GM23338 (cell line): Measurements from ENCODE around the gene VAPB. TPM values are rescaled to one million over a fixed set of nuclear protein-coding genes. Genes with fewer than 3 reads are reported as not detected.

ENCODE experiments used
- ATAC-seq: fragments of 200-7000 bp; cut with Tn5 transposase; 3 replicates; pipeline ENCODE4 v1.9.1; 2020
- DNase-seq: peaks from one replicate; pipeline ENCODE4 v3.0.0-alpha.2; 2015; ENCODE audit warnings: low spot score
- H2AFZ ChIP-seq: fragments of 200-600 bp; sonication (generic); 2 replicates; pipeline ENCODE4 v1.8.0; 2016; ENCODE audit warnings: antibody characterized with exemption, mild to moderate bottlenecking, moderate library complexity
- H3F3A ChIP-seq: fragments of 200-600 bp; sonication (generic); replicated peaks from 2 replicates; pipeline ENCODE4 v1.8.0; 2017; ENCODE audit warnings: antibody characterized with exemption, mixed run types, low read depth
- H3K27ac ChIP-seq: fragments of 200-600 bp; sonication (generic); 2 replicates; pipeline ENCODE4 v1.6.1; 2016; ENCODE audit warnings: low read depth
- H3K27me3 ChIP-seq: fragments of 200-600 bp; sonication (generic); 2 replicates; pipeline ENCODE4 v1.8.0; 2016; ENCODE audit warnings: mild to moderate bottlenecking, mixed run types, moderate library complexity; ENCODE audit not compliant: insufficient read depth
- H3K36me3 ChIP-seq: fragments of 200-600 bp; sonication (generic); 2 replicates; pipeline ENCODE4 v1.8.0; 2016; ENCODE audit warnings: mild to moderate bottlenecking; ENCODE audit not compliant: insufficient read depth
- H3K4me1 ChIP-seq: fragments of 200-600 bp; sonication (generic); 2 replicates; pipeline ENCODE4 v1.8.0; 2016; ENCODE audit warnings: mild to moderate bottlenecking, moderate library complexity; ENCODE audit not compliant: insufficient read depth
- H3K4me2 ChIP-seq: fragments of 200-600 bp; sonication (generic); 2 replicates; pipeline ENCODE4 v1.7.1; 2017; ENCODE audit warnings: mixed run types
- H3K4me3 ChIP-seq: fragments of 200-600 bp; sonication (generic); 2 replicates; pipeline ENCODE4 v1.6.1; 2016; ENCODE audit warnings: mixed run types
- H3K79me2 ChIP-seq: fragments of 200-600 bp; sonication (generic); replicated peaks from 2 replicates; pipeline ENCODE4 v1.8.0; 2017; ENCODE audit warnings: mild to moderate bottlenecking; ENCODE audit not compliant: insufficient read depth
- H3K9me2 ChIP-seq: fragments of 200-600 bp; sonication (generic); 2 replicates; pipeline ENCODE4 v1.8.0; 2017; ENCODE audit not compliant: insufficient read depth
- H4K20me1 ChIP-seq: fragments of 200-600 bp; sonication (generic); replicated peaks from 2 replicates; pipeline ENCODE4 v1.8.0; 2017; ENCODE audit warnings: mild to moderate bottlenecking; ENCODE audit not compliant: insufficient read depth
- H3K27ac Mint-ChIP-seq: 2 replicates; pipeline ENCODE4 v1.8.0; 2020; ENCODE audit warnings: inconsistent platforms, mild to moderate bottlenecking, moderate library complexity, mixed read lengths
- H3K27me3 Mint-ChIP-seq: 3 replicates; pipeline ENCODE4 v1.8.0; 2022; ENCODE audit warnings: low read depth, mild to moderate bottlenecking, moderate library complexity, mixed read lengths, inconsistent platforms; ENCODE audit not compliant: insufficient read depth, poor library complexity
- H3K36me3 Mint-ChIP-seq: 3 replicates; pipeline ENCODE4 v1.8.0; 2021; ENCODE audit warnings: low read depth, mild to moderate bottlenecking, inconsistent platforms, moderate library complexity, mixed read lengths
- H3K4me1 Mint-ChIP-seq: 3 replicates; pipeline ENCODE4 v1.8.0; 2020; ENCODE audit warnings: mild to moderate bottlenecking, inconsistent platforms, mixed read lengths
- H3K4me3 Mint-ChIP-seq: 3 replicates; pipeline ENCODE4 v1.8.0; 2021; ENCODE audit warnings: moderate library complexity, mild to moderate bottlenecking, inconsistent platforms, mixed read lengths
- H3K9me3 Mint-ChIP-seq: 3 replicates; pipeline ENCODE4 v1.8.0; 2020; ENCODE audit warnings: moderate library complexity, mild to moderate bottlenecking, inconsistent platforms, mixed read lengths
- CREB1 ChIP-seq: fragments of 250-450 bp; sonication (Bioruptor Pico); IDR thresholded peaks from 2 replicates; pipeline ENCODE4 v1.5.0; 2020; ENCODE audit warnings: low read depth, mild to moderate bottlenecking, moderate library complexity
- ETS1 ChIP-seq: IDR thresholded peaks from 2 replicates; pipeline ENCODE4 v1.6.1; 2016; ENCODE audit warnings: antibody characterized with exemption
- EZH2 ChIP-seq: fragments of 200-600 bp; sonication (generic); IDR thresholded peaks from one replicate; pipeline ENCODE4 v1.8.0; 2017; ENCODE audit warnings: antibody characterized with exemption, mild to moderate bottlenecking, low read depth; ENCODE audit not compliant: unreplicated experiment
- NANOG ChIP-seq: IDR thresholded peaks from 2 replicates; pipeline ENCODE4 v1.6.1; 2016; ENCODE audit warnings: antibody characterized with exemption, borderline replicate concordance
- POLR2AphosphoS5 ChIP-seq: IDR thresholded peaks from 2 replicates; pipeline ENCODE4 v1.6.1; 2016; ENCODE audit warnings: antibody characterized with exemption, low read depth
- REST ChIP-seq: IDR thresholded peaks from one replicate; pipeline ENCODE4 v1.6.1; 2018; ENCODE audit warnings: antibody characterized with exemption; ENCODE audit not compliant: unreplicated experiment
- STAT1 ChIP-seq: IDR thresholded peaks from one replicate; pipeline ENCODE4 v1.6.1; 2016; ENCODE audit warnings: antibody characterized with exemption; ENCODE audit not compliant: unreplicated experiment
- ZNF114 ChIP-seq: fragments of 250-450 bp; sonication (Bioruptor Pico); IDR thresholded peaks from 2 replicates; pipeline ENCODE4 v1.5.0; 2020; ENCODE audit warnings: mild to moderate bottlenecking, moderate library complexity
- ZNF462 ChIP-seq: fragments of 250-450 bp; sonication (Bioruptor Pico); IDR thresholded peaks from 2 replicates; pipeline ENCODE4 v1.5.0; 2020; ENCODE audit warnings: mild to moderate bottlenecking, moderate library complexity
- polyA plus RNA-seq: library from polyadenylated mRNA; unstranded; fragments of >200 nt; fragmentation: Nextera tagmentation; extraction: Ambion mirVana; gene quantifications from 2 replicates; pipeline ENCODE4 v1.2.1, GENCODE V29; 2016
- total RNA-seq: library from RNA; depleted of rRNA; stranded (reverse); fragments of >200 nt; shearing (Covaris generic); gene quantifications from 2 replicates; pipeline ENCODE4 v1.2.3, GENCODE V29; 2014

The VAPB gene
- total and polyA plus RNA-seq, 2 experiments from 2014 or later, result 18.8 to 22.9 TPM

GRCh38 chr20:58407966-58408557 is 19.0 kb downstream of the VAPB start:
- H3K36me3 ChIP-seq, result no peaks in the 10 kb centered on the region
- ATAC-seq (no peak), DNase-seq (no peak)
- TF ChIP-seq CREB1, result no peak
- no peak for TF ChIP-seq EZH2
- TF ChIP-seq STAT1, result no peak
- TF ChIP-seq NANOG, result no peak
- TF ChIP-seq REST, result no peak
- no peaks in the 10 kb centered on the region for H3F3A ChIP-seq
- H3K9me2 ChIP-seq, result no peaks in the 10 kb centered on the region
- H2AFZ ChIP-seq, result no peak overlapping the region
- peaks cover 33% of the 10 kb centered on the region for H3K4me1 Mint-ChIP-seq
- H3K36me3 Mint-ChIP-seq, result peaks cover 10% of the 10 kb centered on the region; the same call in 2 of the 3 replicates
- peaks cover 9% of the 10 kb centered on the region; the same call in 2 of the 3 replicates for H3K9me3 Mint-ChIP-seq
- H3K27me3 Mint-ChIP-seq, result no peaks in the 10 kb centered on the region
- H3K27ac Mint-ChIP-seq, result peak overlapping the region; percentile 86
- H3K4me2 ChIP-seq, result peak overlapping the region; percentile 64
- no peaks in the 10 kb centered on the region for H3K27me3 ChIP-seq
- H3K4me1 ChIP-seq, result peaks cover 31% of the 10 kb centered on the region
- peak overlapping the region; percentile 37 for H3K4me3 ChIP-seq
- 0 out of 2 replicates have a peak overlapping the region, but pooled peaks have one; percentile 32 for H3K27ac ChIP-seq
- H4K20me1 ChIP-seq, result peaks cover 8% of the 10 kb centered on the region; the same call in 1 of the 2 replicates
- peak overlapping the region; percentile 23; the same call in 1 of the 3 replicates for H3K4me3 Mint-ChIP-seq
- peaks cover 100% of the 10 kb centered on the region for H3K79me2 ChIP-seq

- H3K4me3 ChIP-seq, result peak overlapping the region; percentile 37
- H3K9me3 Mint-ChIP-seq, result peaks cover 9% of the 10 kb centered on the region; the same call in 2 of the 3 replicates
- no peaks in the 10 kb centered on the region for H3K27me3 ChIP-seq
- H4K20me1 ChIP-seq, result peaks cover 2% of the 10 kb centered on the region; the same call in 1 of the 2 replicates
- H3K4me2 ChIP-seq, result peak overlapping the region; percentile 64
- peaks cover 33% of the 10 kb centered on the region for H3K4me1 Mint-ChIP-seq
- H3K36me3 ChIP-seq, result no peaks in the 10 kb centered on the region
- H3F3A ChIP-seq, result no peaks in the 10 kb centered on the region
- DNase-seq (no peak), ATAC-seq (no peak)
- H3K27ac ChIP-seq, result 0 out of 2 replicates have a peak overlapping the region, but pooled peaks have one; percentile 32
- H2AFZ ChIP-seq, result no peak overlapping the region
- H3K9me2 ChIP-seq, result no peaks in the 10 kb centered on the region
- H3K27ac Mint-ChIP-seq, result peak overlapping the region; percentile 11; the same call in 1 of the 2 replicates
- peaks cover 10% of the 10 kb centered on the region; the same call in 2 of the 3 replicates for H3K36me3 Mint-ChIP-seq
- H3K79me2 ChIP-seq, result peaks cover 93% of the 10 kb centered on the region
- peak overlapping the region; percentile 23; the same call in 2 of the 3 replicates for H3K4me3 Mint-ChIP-seq
- H3K4me1 ChIP-seq, result peaks cover 31% of the 10 kb centered on the region
- no peaks in the 10 kb centered on the region for H3K27me3 Mint-ChIP-seq
- TF ChIP-seq ETS1, result no peak
- TF ChIP-seq ZNF114 (CRISPR knock-in tag), result no peak
- TF ChIP-seq EZH2, result no peak
- no peak for TF ChIP-seq POLR2AphosphoS5
- TF ChIP-seq ZNF462 (CRISPR knock-in tag), result no peak
These were observed 19.7 kb downstream of the VAPB start for GRCh38 chr20:58408603-58409246.
